MCF 10A (cell line): ENCODE data around the gene HEXIM1. TPM values are rescaled to one million over a fixed set of nuclear protein-coding genes. Genes with fewer than 3 reads are reported as not detected.

Experiments used
- BruUV-seq: library from RNA; stranded (reverse); fragments of 400-500 nt; replicated peaks from 2 replicates; lab custom pipeline; 2021; lab: Mats Ljungman, UMichigan
- CTCF ChIA-PET: fragments of 300-600 bp; sonication (Branson Sonifier 250); formaldehyde crosslinking; extraction: SDS; loops from one replicate; lab custom pipeline; 2021; ENCODE audit warnings: antibody characterized with exemption, inconsistent platforms; lab: Yijun Ruan, JAX
- POLR2A ChIA-PET: fragments of 300-600, 350-650 bp; sonication (Branson Sonifier 250); formaldehyde crosslinking; extraction: SDS; loops from one replicate; lab custom pipeline; 2020; ENCODE audit warnings: antibody characterized with exemption, inconsistent platforms; lab: Yijun Ruan, JAX
- DNase-seq: peaks from one replicate; pipeline ENCODE4 v3.0.0-alpha.2; 2018; ENCODE audit not compliant: unreplicated experiment
- H3K27ac Mint-ChIP-seq: one replicate; pipeline ENCODE4 v1.8.0; 2022; ENCODE audit warnings: mild to moderate bottlenecking, low read depth, mixed read lengths; ENCODE audit not compliant: unreplicated experiment
- H3K27me3 Mint-ChIP-seq: one replicate; pipeline ENCODE4 v1.8.0; 2022; ENCODE audit warnings: mixed read lengths; ENCODE audit not compliant: insufficient read depth, unreplicated experiment
- H3K36me3 Mint-ChIP-seq: one replicate; pipeline ENCODE4 v1.8.0; 2022; ENCODE audit warnings: mild to moderate bottlenecking, moderate library complexity, mixed read lengths; ENCODE audit not compliant: insufficient read depth, unreplicated experiment
- H3K4me1 Mint-ChIP-seq: one replicate; pipeline ENCODE4 v1.8.0; 2022; ENCODE audit warnings: mixed read lengths; ENCODE audit not compliant: insufficient read depth, unreplicated experiment
- H3K4me3 Mint-ChIP-seq: one replicate; pipeline ENCODE4 v1.8.0; 2022; ENCODE audit warnings: mild to moderate bottlenecking, moderate library complexity, mixed read lengths; ENCODE audit not compliant: unreplicated experiment
- H3K9me3 Mint-ChIP-seq: one replicate; pipeline ENCODE4 v1.8.0; 2022; ENCODE audit warnings: mixed read lengths; ENCODE audit not compliant: unreplicated experiment
- intact Hi-C: fragments of 100-400 bp; cut with micrococcal nuclease; formaldehyde crosslinking; loops from 2 replicates; pipeline ENCODE4 v1.14.1; 2022
- total RNA-seq: library from RNA; stranded (reverse); gene quantifications from 2 replicates; pipeline ENCODE4 v1.2.3, GENCODE V29; 2022
- TF ChIP-seq, protein P1 (sequence below): fragments of 200-600 bp; IDR thresholded peaks from one replicate; pipeline ENCODE4 v1.8.0; 2022; ENCODE audit warnings: antibody characterized with exemption, mild to moderate bottlenecking; ENCODE audit not compliant: unreplicated experiment

HEXIM1 gene
- total RNA-seq, 1 experiment from 2014 or later = 26.7 TPM

DNA sequence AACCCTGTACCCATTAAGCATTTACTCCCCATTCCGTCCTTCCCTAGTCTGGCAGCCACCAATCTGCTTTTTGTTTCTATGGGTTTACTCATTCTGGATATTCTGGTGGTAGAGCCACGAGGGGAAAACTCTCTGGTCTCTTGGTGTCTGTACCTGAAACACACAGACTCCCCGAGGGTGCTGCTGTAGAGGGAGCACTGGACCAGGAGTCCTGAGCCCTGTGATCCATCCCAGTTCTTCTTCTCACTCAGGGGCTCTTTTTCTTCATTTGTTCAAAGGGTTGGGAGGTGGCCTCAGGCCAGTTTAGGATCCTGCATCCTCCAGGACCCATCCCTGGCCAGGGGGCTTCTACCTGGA is 27.5 kb downstream of the HEXIM1 start:
- Mint-ChIP-seq H3K27me3 (no peaks in the 10 kb centered on the region), H3K9me3 (no peaks in the 10 kb centered on the region), H3K4me3 (peak overlapping the region; percentile 53), H3K36me3 (no peaks in the 10 kb centered on the region), H3K27ac (peak overlapping the region; percentile 91), H3K4me1 (peaks cover 21% of the 10 kb centered on the region)
- intact Hi-C loops = no loop called here
- TF ChIP-seq, protein P1, sequence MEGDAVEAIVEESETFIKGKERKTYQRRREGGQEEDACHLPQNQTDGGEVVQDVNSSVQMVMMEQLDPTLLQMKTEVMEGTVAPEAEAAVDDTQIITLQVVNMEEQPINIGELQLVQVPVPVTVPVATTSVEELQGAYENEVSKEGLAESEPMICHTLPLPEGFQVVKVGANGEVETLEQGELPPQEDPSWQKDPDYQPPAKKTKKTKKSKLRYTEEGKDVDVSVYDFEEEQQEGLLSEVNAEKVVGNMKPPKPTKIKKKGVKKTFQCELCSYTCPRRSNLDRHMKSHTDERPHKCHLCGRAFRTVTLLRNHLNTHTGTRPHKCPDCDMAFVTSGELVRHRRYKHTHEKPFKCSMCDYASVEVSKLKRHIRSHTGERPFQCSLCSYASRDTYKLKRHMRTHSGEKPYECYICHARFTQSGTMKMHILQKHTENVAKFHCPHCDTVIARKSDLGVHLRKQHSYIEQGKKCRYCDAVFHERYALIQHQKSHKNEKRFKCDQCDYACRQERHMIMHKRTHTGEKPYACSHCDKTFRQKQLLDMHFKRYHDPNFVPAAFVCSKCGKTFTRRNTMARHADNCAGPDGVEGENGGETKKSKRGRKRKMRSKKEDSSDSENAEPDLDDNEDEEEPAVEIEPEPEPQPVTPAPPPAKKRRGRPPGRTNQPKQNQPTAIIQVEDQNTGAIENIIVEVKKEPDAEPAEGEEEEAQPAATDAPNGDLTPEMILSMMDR = no peak
- POLR2A ChIA-PET = interaction anchor here (0.6 to 21.2 kb wide), 9 partner anchors 9 to 129 kb away, joined by 3 to 1083 read pairs (median 3); partner anchors contain the start of genes HEXIM1 and HEXIM2
- no peak for DNase-seq
- CTCF ChIA-PET = interaction anchor here (1.3 to 3.1 kb wide), 6 partner anchors 16 to 41 kb away, joined by 3 to 17 read pairs (median 12); partner anchors contain the start of gene ACBD4
- BruUV-seq = no TSS peak

DNA sequence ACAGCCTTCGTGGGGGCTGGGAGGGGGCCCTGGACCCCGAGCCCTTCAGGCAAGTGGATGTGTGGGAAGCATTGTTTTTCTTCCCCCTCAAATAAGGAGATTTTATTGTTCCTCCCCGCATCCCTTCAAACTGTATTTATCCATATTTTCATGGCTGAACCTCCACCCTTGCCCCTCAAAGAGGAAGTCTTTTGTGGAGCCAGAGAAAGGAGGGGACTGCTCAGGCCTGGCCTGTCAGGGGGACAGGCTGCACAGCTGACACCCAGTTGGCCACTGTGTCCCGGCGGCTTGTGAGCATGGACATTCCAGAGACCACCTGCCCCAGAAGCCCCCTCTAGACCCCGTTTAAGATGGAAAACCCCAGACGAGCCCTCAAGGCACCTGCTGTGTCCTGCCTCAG is 29.3 kb downstream of the HEXIM1 start:
- POLR2A ChIA-PET = interaction anchor here (1.0 to 21.2 kb wide), 2 partner anchors 25 to 26 kb away, joined by 3 to 1083 read pairs; partner anchors contain the start of gene HEXIM1
- no peaks in the 10 kb centered on the region for H3K36me3 Mint-ChIP-seq
- H3K4me1 Mint-ChIP-seq = peaks cover 18% of the 10 kb centered on the region
- H3K9me3 Mint-ChIP-seq = no peaks in the 10 kb centered on the region
- intact Hi-C loops = no loop called here
- H3K27ac Mint-ChIP-seq = no peak overlapping the region
- BruUV-seq = no TSS peak
- DNase-seq = no peak
- H3K4me3 Mint-ChIP-seq = no peak overlapping the region
- no peaks in the 10 kb centered on the region for H3K27me3 Mint-ChIP-seq
- TF ChIP-seq, protein P1 = no peak
- CTCF ChIA-PET = interaction anchor here (1.2 to 3.1 kb wide), 6 partner anchors 17 to 43 kb away, joined by 3 to 17 read pairs (median 12); partner anchors contain the start of gene ACBD4

DNA sequence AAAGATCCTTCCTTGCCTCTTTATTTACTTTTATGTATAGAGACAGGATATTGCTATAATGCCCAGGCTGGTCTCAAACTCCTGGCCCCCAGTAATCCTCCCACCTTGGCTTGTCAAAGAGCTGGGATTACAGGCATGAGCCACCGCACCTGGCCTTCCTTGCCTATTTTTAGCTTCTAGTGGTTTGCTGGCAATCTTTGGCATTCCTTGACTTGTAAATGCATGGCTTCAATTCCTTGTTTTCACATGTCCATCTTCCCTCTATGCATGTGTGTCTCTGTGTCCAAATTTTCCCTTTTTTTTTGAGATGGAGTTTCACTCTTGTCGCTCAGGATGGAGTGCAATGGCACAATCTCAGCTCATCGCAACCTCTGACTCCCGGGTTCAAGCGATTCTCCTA is 35.9 kb downstream of the HEXIM1 start:
- ChIA-PET CTCF (interaction anchor here (0.5 to 4.4 kb wide), 8 partner anchors 13 to 84 kb away, joined by 3 to 28 read pairs (median 4); partner anchors contain the start of genes ACBD4 and PLCD3), POLR2A (interaction anchor here (1.5 to 3.8 kb wide), 4 partner anchors 12 to 36 kb away, joined by 5 to 22 read pairs (median 8); partner anchors contain the start of gene HEXIM1)
- Mint-ChIP-seq H3K27ac (no peak overlapping the region), H3K9me3 (no peaks in the 10 kb centered on the region), H3K4me1 (peaks cover 10% of the 10 kb centered on the region), H3K27me3 (no peaks in the 10 kb centered on the region), H3K4me3 (no peak overlapping the region), H3K36me3 (peaks cover under 1% of the 10 kb centered on the region)
- intact Hi-C loops = no loop called here
- no peak for DNase-seq
- TF ChIP-seq, protein P1 = no peak
- no TSS peak for BruUV-seq

DNA sequence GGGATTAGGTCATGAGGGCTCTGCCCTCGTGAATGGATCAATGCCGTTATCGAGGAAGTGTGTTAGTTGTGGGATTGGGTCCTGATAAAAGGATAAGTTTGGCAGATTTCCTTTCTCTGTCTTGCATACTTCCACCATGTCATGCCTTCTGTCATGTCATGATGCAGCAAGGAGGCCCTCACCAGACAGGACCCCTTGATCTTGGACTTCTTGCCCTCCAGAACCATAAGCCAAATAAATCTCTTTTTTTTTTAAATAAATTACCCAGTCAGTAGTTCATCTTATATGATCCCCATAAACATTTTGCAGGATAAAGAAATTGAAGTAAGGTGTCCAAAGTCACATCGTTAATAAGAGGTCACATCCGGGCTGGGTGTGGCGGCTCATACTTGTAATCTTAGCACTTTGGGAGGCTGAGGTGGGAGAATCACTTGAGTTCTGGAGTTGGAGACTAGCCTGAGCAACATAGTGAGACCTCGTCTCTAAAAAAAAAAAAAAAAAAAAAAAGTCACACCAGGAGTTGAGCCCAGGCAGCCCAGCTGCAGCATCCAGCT is 38.6 kb downstream of the HEXIM1 start:
- no peak overlapping the region for H3K4me3 Mint-ChIP-seq
- ChIA-PET POLR2A (interaction anchor here (1.4 kb wide), 1 partner anchor 11 kb away, joined by 3 read pairs; no protein-coding TSS in a partner anchor), CTCF (interaction anchor here (0.6 kb wide), 1 partner anchor 88 kb away, joined by 3 read pairs; no protein-coding TSS in a partner anchor)
- intact Hi-C loops = no loop called here
- H3K9me3 Mint-ChIP-seq = no peaks in the 10 kb centered on the region
- TF ChIP-seq, protein P1 = no peak
- BruUV-seq = no TSS peak
- no peaks in the 10 kb centered on the region for H3K27me3 Mint-ChIP-seq
- H3K36me3 Mint-ChIP-seq = peaks cover 6% of the 10 kb centered on the region
- DNase-seq = no peak
- H3K4me1 Mint-ChIP-seq = peaks cover 10% of the 10 kb centered on the region
- no peak overlapping the region for H3K27ac Mint-ChIP-seq
